H1 (cell line): ENCODE results near the gene SAE1. TPM values are rescaled to one million over a fixed set of nuclear protein-coding genes. Genes with fewer than 3 reads are reported as not detected.

Experiments used
- BCL11A ChIP-seq, 2 experiments: IDR thresholded peaks; one replicate each; pipeline ENCODE4 v1.6.1; 2011; ENCODE audit warnings: low read depth in 2 of 2, low read length in 2 of 2, mild to moderate bottlenecking in 2 of 2
- BRCA1 ChIP-seq: IDR thresholded peaks from 2 replicates; pipeline ENCODE4 v1.6.1; 2012; ENCODE audit warnings: low read depth, low read length, improper control_type of control experiment
- CHD2 ChIP-seq: IDR thresholded peaks from 2 replicates; pipeline ENCODE4 v1.6.1; 2012; ENCODE audit warnings: low read length, improper control_type of control experiment
- CTBP2 ChIP-seq: IDR thresholded peaks from 2 replicates; pipeline ENCODE4 v1.7.0; 2011; ENCODE audit warnings: borderline replicate concordance, mild to moderate bottlenecking, moderate library complexity, mixed read lengths, low read length; ENCODE audit not compliant: insufficient read depth, insufficient read length
- KDM1A ChIP-seq: fragments of 200-600, 300-600 bp; sonication (generic); IDR thresholded peaks from 2 replicates; pipeline ENCODE4 v1.7.1; 2016; ENCODE audit warnings: mild to moderate bottlenecking, low read length, borderline replicate concordance
- POLR2AphosphoS5 ChIP-seq: IDR thresholded peaks from 2 replicates; pipeline ENCODE4 v1.6.1; 2011; ENCODE audit warnings: low read depth, low read length
- SIX5 ChIP-seq: IDR thresholded peaks from 2 replicates; pipeline ENCODE4 v1.6.1; 2011; ENCODE audit warnings: mild to moderate bottlenecking, low read depth, low read length
- SP2 ChIP-seq: IDR thresholded peaks from 2 replicates; pipeline ENCODE4 v1.6.1; 2012; ENCODE audit warnings: mild to moderate bottlenecking, low read length, inconsistent platforms
- SP4 ChIP-seq: IDR thresholded peaks from 2 replicates; pipeline ENCODE4 v1.6.1; 2012; ENCODE audit warnings: low read length, inconsistent platforms
- TAF1 ChIP-seq: IDR thresholded peaks from 2 replicates; pipeline ENCODE4 v1.6.1; 2011; ENCODE audit warnings: mild to moderate bottlenecking, low read depth, low read length
- polyA plus RNA-seq, 7 experiments: library from polyadenylated mRNA; depleted of rRNA in 3 of 7; stranded (reverse) in 5 of 7; unstranded in 2 of 7; fragments of >200 nt in 5 of 7; fragments of 200-250 nt in 2 of 7; gene quantifications; 1 replicate in 5 of 7; 2 replicates in 1 of 7; 4 replicates in 1 of 7; pipeline versions ENCODE4 v1.2.1 to v1.2.3, GENCODE V29; 2011 to 2013; ENCODE audit warnings: missing spikeins in 2 of 7, mixed read lengths in 2 of 7
- total RNA-seq: library from RNA; stranded (reverse); fragmentation: NEBNext Ultra II Directional; extraction: Animal tissue kit (Norgen Biotek cat#: 25700); gene quantifications from 2 replicates; pipeline ENCODE4 v1.2.1, GENCODE V29; 2021
- TF ChIP-seq, protein P1 (sequence below): IDR thresholded peaks from 2 replicates; pipeline ENCODE4 v1.6.1; 2012; ENCODE audit warnings: inconsistent platforms
- TF ChIP-seq, protein P2 (sequence below): IDR thresholded peaks from 2 replicates; pipeline ENCODE4 v1.6.1; 2012; ENCODE audit warnings: low read length, inconsistent platforms

Gene SAE1
- total and polyA plus RNA-seq, 2 of the 8 experiments (the other 6 are each of a cell fraction or from before 2014, with no cell fraction given): 213 to 268 TPM

- TF ChIP-seq TAF1: no peak
- TF ChIP-seq BRCA1: no peak
- TF ChIP-seq SP2: no peak
- TF ChIP-seq POLR2AphosphoS5: no peak
- TF ChIP-seq KDM1A: no peak
- TF ChIP-seq, protein P1, sequence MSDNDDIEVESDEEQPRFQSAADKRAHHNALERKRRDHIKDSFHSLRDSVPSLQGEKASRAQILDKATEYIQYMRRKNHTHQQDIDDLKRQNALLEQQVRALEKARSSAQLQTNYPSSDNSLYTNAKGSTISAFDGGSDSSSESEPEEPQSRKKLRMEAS: no peak
- TF ChIP-seq CHD2: no peak
- no peak for TF ChIP-seq BCL11A (IDR thresholded peaks at IDR 0.05; ENCODE audit: low read depth in 2 of 2, low read length in 2 of 2)
- TF ChIP-seq SIX5: no peak
- TF ChIP-seq CTBP2: no peak
- TF ChIP-seq, protein P2, sequence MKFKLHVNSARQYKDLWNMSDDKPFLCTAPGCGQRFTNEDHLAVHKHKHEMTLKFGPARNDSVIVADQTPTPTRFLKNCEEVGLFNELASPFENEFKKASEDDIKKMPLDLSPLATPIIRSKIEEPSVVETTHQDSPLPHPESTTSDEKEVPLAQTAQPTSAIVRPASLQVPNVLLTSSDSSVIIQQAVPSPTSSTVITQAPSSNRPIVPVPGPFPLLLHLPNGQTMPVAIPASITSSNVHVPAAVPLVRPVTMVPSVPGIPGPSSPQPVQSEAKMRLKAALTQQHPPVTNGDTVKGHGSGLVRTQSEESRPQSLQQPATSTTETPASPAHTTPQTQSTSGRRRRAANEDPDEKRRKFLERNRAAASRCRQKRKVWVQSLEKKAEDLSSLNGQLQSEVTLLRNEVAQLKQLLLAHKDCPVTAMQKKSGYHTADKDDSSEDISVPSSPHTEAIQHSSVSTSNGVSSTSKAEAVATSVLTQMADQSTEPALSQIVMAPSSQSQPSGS: no peak
- TF ChIP-seq SP4: no peak
These were observed 23.3 kb upstream of the SAE1 start (continued) for GRCh38 chr19:47107202-47107952.
